Lower lobe of right lung (tissue), 2 donors: Measurements from ENCODE around the gene NR2C1. TPM values are rescaled to one million over a fixed set of nuclear protein-coding genes. Genes with fewer than 3 reads are reported as not detected.
A peak's percentile ranks its signal among the peaks of the same experiment; 100 is the strongest.

Experiments used
- ATAC-seq, 2 donors: fragments of 200-7000 bp; cut with Tn5 transposase; one replicate each; pipeline ENCODE4 v1.9.1; 2020 to 2022; ENCODE audit warnings: mild to moderate bottlenecking in 2 of 2, moderate library complexity in 2 of 2
- DNase-seq: peaks from one replicate; pipeline ENCODE4 v3.0.0-alpha.2; 2020
- H3K27ac ChIP-seq: fragments of 200-600 bp; one replicate; pipeline ENCODE4 v1.8.0; 2022
- H3K27me3 ChIP-seq: fragments of 200-600 bp; one replicate; pipeline ENCODE4 v1.8.0; 2022; ENCODE audit warnings: low read depth
- H3K36me3 ChIP-seq: fragments of 200-600 bp; one replicate; pipeline ENCODE4 v1.8.0; 2022; ENCODE audit warnings: mild to moderate bottlenecking
- H3K4me1 ChIP-seq: fragments of 200-600 bp; one replicate; pipeline ENCODE4 v1.8.0; 2022
- H3K4me3 ChIP-seq: fragments of 200-600 bp; one replicate; pipeline ENCODE4 v1.8.0; 2022; ENCODE audit warnings: mild to moderate bottlenecking
- H3K9me3 ChIP-seq: fragments of 200-600 bp; one replicate; pipeline ENCODE4 v1.8.0; 2022
- intact Hi-C: fragments of 100-400 bp; cut with DNase I; formaldehyde crosslinking; loops from one replicate; pipeline ENCODE4 v1.11.0; 2022
- total RNA-seq: library from RNA; stranded (reverse); fragmentation: NEBNext Ultra II Directional; extraction: Animal tissue kit (Norgen Biotek cat#: 25700); gene quantifications from one replicate; pipeline ENCODE4 v1.2.1, GENCODE V29; 2021
- TF ChIP-seq, protein P1 (sequence below): fragments of 200-600 bp; IDR thresholded peaks from one replicate; pipeline ENCODE4 v1.8.0; 2022; ENCODE audit warnings: antibody characterized with exemption, mild to moderate bottlenecking
- donor health status: DM: no; HTN: yes; CAD: no; lungs with severe emphysema.

NR2C1 gene
- total RNA-seq, 1 donor from 2014 or later, result 38.2 TPM

DNA sequence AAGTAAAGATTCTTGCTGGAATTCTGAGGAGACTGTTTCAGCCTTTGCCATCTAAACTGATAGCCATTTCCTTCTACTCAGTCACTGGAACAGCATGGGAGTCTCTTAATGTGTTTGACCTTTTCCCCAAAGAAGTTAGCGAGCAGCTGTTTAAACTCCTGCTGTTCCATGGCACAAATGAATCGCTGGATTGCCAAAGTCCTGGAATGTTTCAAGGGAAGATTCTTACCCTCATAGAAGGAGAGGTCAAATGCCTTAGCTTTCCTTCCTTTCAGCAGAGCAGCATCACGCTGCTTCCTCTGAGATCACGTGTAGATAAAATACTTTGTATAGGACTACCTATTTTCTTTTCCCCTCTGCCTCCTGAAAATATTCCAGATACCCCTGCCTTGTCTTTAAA lies 10.5 kb upstream of the NR2C1 start:
- no peak for DNase-seq
- Histone ChIP-seq H3K9me3 (no peaks in the 10 kb centered on the region), H3K27ac (peak overlapping the region; percentile 44), H3K36me3 (peaks cover 15% of the 10 kb centered on the region), H3K4me3 (no peak overlapping the region), H3K27me3 (no peaks in the 10 kb centered on the region), H3K4me1 (peaks cover 13% of the 10 kb centered on the region)
- TF ChIP-seq, protein P1, sequence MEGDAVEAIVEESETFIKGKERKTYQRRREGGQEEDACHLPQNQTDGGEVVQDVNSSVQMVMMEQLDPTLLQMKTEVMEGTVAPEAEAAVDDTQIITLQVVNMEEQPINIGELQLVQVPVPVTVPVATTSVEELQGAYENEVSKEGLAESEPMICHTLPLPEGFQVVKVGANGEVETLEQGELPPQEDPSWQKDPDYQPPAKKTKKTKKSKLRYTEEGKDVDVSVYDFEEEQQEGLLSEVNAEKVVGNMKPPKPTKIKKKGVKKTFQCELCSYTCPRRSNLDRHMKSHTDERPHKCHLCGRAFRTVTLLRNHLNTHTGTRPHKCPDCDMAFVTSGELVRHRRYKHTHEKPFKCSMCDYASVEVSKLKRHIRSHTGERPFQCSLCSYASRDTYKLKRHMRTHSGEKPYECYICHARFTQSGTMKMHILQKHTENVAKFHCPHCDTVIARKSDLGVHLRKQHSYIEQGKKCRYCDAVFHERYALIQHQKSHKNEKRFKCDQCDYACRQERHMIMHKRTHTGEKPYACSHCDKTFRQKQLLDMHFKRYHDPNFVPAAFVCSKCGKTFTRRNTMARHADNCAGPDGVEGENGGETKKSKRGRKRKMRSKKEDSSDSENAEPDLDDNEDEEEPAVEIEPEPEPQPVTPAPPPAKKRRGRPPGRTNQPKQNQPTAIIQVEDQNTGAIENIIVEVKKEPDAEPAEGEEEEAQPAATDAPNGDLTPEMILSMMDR, result no peak
- ATAC-seq, result peak; percentile 31 to 53
- intact Hi-C loops, result no loop called here

DNA sequence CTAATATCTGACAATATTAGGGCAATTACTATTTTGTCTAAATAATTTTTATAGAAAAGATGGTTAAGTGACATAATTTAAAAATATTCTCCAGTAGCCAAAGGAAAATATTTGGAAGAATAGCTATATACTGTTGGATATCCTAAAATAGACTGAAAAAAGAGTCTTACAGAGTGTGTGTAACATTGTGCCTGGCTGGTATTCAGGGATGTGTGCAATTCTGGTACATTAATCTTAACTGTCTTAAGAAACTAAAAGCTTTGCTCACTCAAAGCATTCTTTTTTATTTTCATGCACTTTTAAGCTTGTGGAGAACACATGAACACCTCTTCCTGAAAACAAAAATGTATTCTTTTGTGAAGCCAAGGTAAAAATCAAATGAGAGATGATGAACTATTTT lies 10.1 kb upstream of the NR2C1 start:
- H3K27ac ChIP-seq, result peak overlapping the region; percentile 44
- TF ChIP-seq, protein P1, result no peak
- peaks cover 13% of the 10 kb centered on the region for H3K36me3 ChIP-seq
- no peak overlapping the region for H3K4me3 ChIP-seq
- peaks cover 13% of the 10 kb centered on the region for H3K4me1 ChIP-seq
- intact Hi-C loops, result no loop called here
- H3K9me3 ChIP-seq, result no peaks in the 10 kb centered on the region
- no peaks in the 10 kb centered on the region for H3K27me3 ChIP-seq
- DNase-seq (no peak), ATAC-seq (no peak)

DNA sequence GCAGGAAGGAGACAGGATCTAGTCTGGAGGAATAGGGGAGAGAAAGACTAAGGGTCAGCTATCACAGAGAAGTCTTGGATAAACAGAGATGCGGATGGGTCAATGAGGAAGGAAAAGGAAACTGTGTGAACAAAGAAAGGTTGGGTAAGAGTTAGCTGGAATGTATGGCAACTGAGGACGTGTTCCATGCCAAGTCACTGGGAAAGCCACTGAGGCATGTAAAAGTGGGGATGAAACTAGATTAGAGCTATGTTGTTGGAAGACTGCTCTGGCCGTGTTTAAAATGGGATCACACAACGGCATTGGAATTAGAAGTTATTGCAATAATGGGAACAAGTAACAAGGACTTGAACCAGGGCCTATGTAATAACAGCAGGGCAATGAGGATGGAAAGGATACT lies 3.9 kb upstream of the NR2C1 start:
- no peak for ATAC-seq
- peak overlapping the region; percentile 21 for H3K27ac ChIP-seq

DNA sequence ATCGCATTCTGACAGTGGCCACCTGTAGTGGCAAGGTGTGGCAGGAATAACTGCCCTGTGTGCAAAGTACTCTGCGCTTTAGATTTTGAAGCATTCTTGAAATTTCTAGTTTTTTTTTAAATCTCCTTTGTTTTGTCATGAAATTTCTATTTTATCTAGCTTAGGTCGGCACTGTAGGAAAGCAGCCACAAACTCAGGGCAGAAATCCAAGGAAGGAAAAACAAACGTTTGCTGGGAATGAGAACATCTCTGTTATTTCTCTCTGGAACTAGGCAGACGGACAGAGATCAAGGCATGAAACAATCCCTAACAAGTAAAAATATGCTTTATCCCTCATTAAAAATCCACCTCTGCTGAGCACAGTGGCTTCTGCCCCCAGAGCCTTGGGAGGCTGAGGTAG lies 1.3 kb upstream of the NR2C1 start:
- ATAC-seq (no peak), DNase-seq (no peak)
- Histone ChIP-seq H3K4me3 (no peak overlapping the region), H3K27me3 (no peaks in the 10 kb centered on the region), H3K9me3 (no peaks in the 10 kb centered on the region), H3K27ac (no peak overlapping the region), H3K36me3 (no peaks in the 10 kb centered on the region), H3K4me1 (peaks cover 13% of the 10 kb centered on the region)
- intact Hi-C loops, result no loop called here
- TF ChIP-seq, protein P1, result no peak

More for the DNA sequence above, 3.9 kb upstream of the NR2C1 start:
- Histone ChIP-seq H3K27me3 (no peaks in the 10 kb centered on the region), H3K4me3 (no peak overlapping the region), H3K4me1 (peaks cover 3% of the 10 kb centered on the region), H3K36me3 (no peaks in the 10 kb centered on the region), H3K9me3 (no peaks in the 10 kb centered on the region)
- intact Hi-C loops, result no loop called here
- no peak for DNase-seq
- TF ChIP-seq, protein P1, result no peak

DNA sequence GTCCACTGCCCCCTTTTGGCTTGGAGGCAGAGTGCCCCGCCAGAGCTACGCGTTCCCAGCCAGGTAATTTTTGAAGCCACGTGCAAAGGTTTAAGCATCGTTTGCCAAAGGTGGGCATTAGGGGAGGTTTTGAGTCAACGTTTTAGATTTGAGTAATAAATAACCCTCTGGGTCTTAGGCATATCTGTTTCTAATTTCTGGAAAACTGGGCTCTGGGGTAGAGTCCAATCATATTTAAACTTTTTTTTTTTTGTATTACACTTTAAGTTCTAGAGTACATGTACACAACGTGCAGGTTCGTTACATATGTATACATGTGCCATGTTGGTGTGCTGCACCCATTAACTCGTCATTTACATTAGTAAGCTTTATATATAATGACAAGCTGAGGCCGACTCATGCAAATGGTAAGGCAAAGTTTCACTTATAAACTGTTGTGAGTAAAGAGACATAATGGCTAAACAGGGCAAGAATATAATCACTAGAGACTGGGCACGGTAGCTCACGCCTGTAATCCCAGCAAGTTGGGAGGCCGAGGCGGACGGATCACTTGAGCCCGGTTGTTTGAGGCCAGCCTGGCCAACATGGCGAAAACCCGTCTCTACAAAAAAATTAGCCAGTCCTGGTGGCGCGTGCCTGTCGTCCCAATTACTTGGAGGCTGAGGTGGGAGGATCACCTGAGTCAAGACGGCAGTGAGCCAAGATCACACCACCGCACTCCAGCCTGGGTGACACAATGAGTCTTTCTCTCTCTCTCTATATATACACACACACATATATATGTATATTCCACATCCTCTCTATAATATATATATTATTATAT lies 491 bp upstream of the NR2C1 start:
- H3K27ac ChIP-seq, result peak overlapping the region; percentile 93
- TF ChIP-seq, protein P1, result peak; percentile 81

More for the DNA sequence above, 491 bp upstream of the NR2C1 start:
- peaks cover 13% of the 10 kb centered on the region for H3K4me1 ChIP-seq
- peak overlapping the region; percentile 97 for H3K4me3 ChIP-seq
- H3K9me3 ChIP-seq, result no peaks in the 10 kb centered on the region
- ATAC-seq (no peak), DNase-seq (peak; percentile 45)
- H3K36me3 ChIP-seq, result no peaks in the 10 kb centered on the region
- H3K27me3 ChIP-seq, result no peaks in the 10 kb centered on the region
- intact Hi-C loops, result no loop called here
